ENCODE measurements around the gene LINC00305. TPM values are rescaled to one million over a fixed set of nuclear protein-coding genes. Genes with fewer than 3 reads are reported as not detected.

The LINC00305 gene
- total RNA-seq, 1 experiment from 2014 or later = not detected

DNA sequence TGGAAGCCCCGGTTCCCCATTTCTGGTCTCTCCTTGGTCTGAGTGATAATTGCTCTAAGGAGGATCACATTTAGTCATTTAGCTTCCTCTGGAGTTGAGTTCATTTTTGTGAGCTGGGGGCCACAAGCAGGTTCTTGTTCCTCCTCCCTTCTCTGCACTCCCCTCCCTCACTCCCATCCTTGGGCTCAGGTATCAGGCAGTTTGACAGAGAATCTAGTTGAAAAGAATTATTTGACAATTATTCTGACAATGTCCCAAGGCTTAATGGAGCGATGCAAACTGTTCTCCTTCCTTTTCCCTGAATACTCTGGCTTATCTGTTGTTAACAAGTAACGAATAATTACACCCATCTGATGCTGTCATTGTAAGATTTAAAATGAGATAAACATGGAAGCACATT is 117.5 kb downstream of the LINC00305 start:
- no peak for DNase-seq (ENCODE audit: low read depth)

Other genes starting within 250 kb of the LINC00305 start
- 1.5 and 9.9 TPM in 2 replicates for gene SERPINB10, start 241.1 kb downstream of the LINC00305 start, total RNA-seq (2014; rRNA removed; shearing (Covaris generic))
- gene HMSD, start 199.8 kb downstream of the LINC00305 start, total RNA-seq (2014; rRNA removed; shearing (Covaris generic)) = 0.06 TPM in 1 of 2 replicates, not detected in the other
- gene SERPINB8, start 179.0 kb downstream of the LINC00305 start, total RNA-seq (2014; rRNA removed; shearing (Covaris generic)) = 29.9 and 37.6 TPM in 2 replicates

Measured in Daoy (cell line).